NOMO-1 treated with DMSO at 0.1 percent for 48 hours (cell line): ENCODE measurements around the gene SH3RF1.

Experiments
- DNase-seq: peaks from one replicate; lab custom pipeline; 2025; ENCODE audit not compliant: unreplicated experiment; lab: John Stamatoyannopoulos, UW

The SH3RF1 gene

GRCh38 chr4:169167957-169168858 lies 102.5 kb downstream of the SH3RF1 start:
- no peak for DNase-seq

- no peak for DNase-seq
Observed at GRCh38 chr4:169164669-169165415, 105.9 kb downstream of the SH3RF1 start.

- no peak for DNase-seq
Observed at GRCh38 chr4:169163947-169164668, 106.6 kb downstream of the SH3RF1 start.

GRCh38 chr4:169163495-169163894 lies 107.3 kb downstream of the SH3RF1 start:
- DNase-seq: no peak

- no peak for DNase-seq
Observed at GRCh38 chr4:169160825-169161224, 109.9 kb downstream of the SH3RF1 start.

- DNase-seq: no peak
Observed at GRCh38 chr4:169159624-169160171, 111.1 kb downstream of the SH3RF1 start.

GRCh38 chr4:169158861-169159260 lies 111.9 kb downstream of the SH3RF1 start:
- DNase-seq: no peak

- DNase-seq: no peak
Observed at GRCh38 chr4:169158046-169158445, 112.7 kb downstream of the SH3RF1 start.

GRCh38 chr4:169156392-169156791 lies 114.4 kb downstream of the SH3RF1 start:
- DNase-seq: no peak

GRCh38 chr4:169154121-169154520 lies 116.6 kb downstream of the SH3RF1 start:
- no peak for DNase-seq

- DNase-seq: no peak
Observed at GRCh38 chr4:169153481-169154087, 117.2 kb downstream of the SH3RF1 start.

- no peak for DNase-seq
Observed at GRCh38 chr4:169152899-169153298, 117.9 kb downstream of the SH3RF1 start.

- DNase-seq: no peak
Observed at GRCh38 chr4:169152098-169152497, 118.7 kb downstream of the SH3RF1 start.

- no peak for DNase-seq
Observed at GRCh38 chr4:169151671-169152070, 119.1 kb downstream of the SH3RF1 start.

GRCh38 chr4:169150806-169151205 lies 120.0 kb downstream of the SH3RF1 start:
- DNase-seq: no peak

GRCh38 chr4:169148885-169149284 lies 121.9 kb downstream of the SH3RF1 start:
- no peak for DNase-seq

- no peak for DNase-seq
Observed at GRCh38 chr4:169147191-169147590, 123.6 kb downstream of the SH3RF1 start.

- DNase-seq: no peak
Observed at GRCh38 chr4:169144061-169144600, 126.6 kb downstream of the SH3RF1 start.

- no peak for DNase-seq
Observed at GRCh38 chr4:169143335-169143734, 127.4 kb downstream of the SH3RF1 start.

- DNase-seq: no peak
Observed at GRCh38 chr4:169142906-169143305, 127.8 kb downstream of the SH3RF1 start.
